ENCODE measurements around the gene IGF2.

Gene IGF2

DNA sequence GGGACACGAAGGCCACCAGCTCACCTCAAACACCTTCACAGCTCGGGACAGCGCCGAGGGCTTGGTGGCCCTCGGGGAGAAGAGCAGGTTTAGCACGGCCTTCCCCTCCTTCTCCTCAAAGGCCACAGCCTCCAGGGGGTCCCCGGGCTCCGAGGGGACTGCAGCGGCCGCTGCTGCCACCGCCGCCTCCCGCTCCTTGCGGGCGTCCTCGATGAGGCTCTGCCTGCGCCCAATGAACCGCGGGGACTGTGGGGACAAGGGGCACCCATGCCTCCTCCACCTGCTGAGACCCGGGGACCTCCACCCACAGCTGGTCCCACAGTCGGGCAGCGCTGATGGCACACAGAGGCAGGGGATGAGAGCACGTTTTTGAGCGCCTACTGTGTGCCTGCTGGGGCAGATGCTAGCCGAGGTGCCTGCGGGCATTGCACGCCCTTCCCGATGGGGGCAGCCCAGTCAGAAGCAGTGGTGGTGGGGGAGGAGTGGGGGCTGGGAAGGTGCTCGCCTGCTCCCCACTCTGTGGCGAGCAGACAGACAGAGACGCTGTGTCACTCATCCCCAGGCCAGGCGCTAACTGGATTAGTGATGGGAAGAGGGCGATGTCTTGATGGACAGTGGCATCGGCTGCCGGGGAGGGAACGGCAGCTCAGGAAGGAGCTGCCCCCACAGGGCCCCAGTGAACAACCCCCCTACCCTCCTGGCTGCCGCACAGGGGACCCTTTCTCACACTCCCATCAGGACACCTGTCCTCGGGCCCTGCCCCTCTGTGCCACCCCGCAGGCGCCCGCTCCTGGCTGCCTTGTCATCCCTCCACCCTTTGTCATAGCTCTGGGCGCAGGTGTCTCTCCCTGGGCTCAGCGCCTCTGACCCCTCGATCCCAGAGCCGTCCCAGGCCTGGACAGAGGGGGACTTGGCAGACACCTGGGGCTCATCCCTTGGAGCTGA is 30.7 kb upstream of the IGF2 start:
- DNase-seq: no peak

DNA sequence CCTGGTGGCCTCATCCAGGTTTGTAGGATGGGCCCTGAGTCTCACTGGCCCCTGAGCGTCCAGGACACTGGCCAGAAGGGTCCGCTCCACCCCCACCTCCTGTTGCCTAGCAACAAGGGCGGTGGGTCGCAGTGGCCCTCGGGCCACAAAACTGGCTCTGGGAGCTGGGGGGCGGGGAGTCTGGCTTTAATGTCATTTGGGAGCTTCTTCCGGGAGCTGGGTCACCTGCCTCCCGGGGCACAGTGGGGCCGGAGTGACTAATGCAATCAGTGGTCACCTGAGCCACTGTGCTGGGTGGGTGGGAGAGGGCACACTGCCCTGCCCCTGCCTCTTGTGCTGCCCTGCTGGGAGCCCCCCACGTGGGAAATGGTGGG is 29.8 kb upstream of the IGF2 start:
- DNase-seq: no peak

DNA sequence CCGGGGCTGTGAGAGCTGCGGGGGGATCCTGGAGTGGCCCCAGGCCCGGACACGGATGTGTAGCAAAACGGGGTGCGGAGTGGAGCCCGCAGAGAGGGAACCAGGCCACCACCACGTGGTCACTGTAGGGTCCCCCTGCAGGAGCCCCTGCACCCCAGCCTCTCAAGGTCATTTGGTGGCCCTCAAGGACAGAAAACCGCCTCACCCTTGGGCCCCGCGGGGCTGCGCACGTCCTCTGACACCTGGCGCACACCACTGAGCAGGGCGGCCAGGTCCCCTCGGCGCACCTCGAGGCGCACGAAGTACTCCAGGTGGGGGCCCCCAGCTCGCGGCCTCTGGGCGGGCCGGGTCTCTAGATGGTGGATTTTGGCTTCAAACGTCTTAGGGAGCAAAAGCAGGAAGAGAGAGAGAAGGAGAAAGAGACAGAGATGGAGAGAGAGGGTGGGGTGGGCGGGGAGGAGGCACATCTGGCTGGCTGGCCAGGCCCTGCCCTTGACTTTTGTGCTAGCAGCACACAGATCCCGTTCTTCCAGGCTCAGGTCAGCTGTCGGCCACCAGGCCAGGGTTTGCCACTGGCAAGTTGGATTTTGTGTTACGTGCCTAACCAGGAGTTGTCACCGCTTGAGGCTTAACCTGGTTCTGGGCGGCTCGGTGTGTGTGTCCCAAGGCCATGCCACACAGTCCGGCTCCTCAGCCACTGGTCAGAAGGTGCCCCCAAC is 29.3 kb upstream of the IGF2 start:
- no peak for DNase-seq

DNA sequence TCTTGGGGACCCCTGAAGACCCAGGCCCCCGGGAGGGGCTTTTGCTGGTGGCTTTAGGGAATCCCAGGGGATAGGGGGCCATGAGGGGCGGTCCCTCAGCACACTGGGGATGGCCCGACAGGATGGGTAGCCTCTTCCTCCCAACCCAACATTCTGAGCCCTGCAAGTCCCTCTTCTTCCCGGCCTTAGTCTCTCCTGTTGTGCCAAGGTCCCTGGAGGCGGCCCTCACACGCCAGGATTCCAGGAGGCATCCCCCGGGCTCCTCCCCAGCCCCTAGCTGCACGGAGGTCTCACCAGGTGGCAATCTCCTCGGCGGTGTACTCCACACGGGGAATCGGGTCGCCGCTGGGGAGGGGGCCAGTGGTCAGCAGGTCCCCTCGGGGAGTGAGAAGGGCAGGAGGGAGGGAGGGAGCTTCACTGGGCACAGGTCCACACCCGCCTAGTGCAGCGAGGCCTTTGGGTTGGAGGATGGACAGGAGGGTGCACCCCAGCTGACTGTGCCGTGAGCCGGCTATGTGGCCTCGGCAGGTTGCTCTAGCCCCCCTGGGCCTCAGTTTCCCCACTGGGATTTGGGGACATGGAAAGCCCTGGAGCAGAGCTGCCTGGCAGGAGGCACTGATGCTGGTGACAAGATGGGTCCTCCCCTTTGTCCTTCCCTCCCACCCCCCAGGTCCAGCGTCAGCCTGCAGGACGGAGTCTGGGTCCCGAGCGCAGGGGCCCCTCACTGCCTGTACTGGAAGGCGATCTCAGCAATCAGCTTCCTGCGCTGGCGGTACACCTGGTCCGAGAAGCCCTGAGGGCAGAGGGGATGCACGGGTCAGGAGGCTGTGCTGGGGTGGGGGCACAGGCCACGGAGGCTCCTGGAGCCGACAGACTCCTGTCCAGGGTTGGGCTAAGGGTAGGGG is 28.2 kb upstream of the IGF2 start:
- DNase-seq: no peak

DNA sequence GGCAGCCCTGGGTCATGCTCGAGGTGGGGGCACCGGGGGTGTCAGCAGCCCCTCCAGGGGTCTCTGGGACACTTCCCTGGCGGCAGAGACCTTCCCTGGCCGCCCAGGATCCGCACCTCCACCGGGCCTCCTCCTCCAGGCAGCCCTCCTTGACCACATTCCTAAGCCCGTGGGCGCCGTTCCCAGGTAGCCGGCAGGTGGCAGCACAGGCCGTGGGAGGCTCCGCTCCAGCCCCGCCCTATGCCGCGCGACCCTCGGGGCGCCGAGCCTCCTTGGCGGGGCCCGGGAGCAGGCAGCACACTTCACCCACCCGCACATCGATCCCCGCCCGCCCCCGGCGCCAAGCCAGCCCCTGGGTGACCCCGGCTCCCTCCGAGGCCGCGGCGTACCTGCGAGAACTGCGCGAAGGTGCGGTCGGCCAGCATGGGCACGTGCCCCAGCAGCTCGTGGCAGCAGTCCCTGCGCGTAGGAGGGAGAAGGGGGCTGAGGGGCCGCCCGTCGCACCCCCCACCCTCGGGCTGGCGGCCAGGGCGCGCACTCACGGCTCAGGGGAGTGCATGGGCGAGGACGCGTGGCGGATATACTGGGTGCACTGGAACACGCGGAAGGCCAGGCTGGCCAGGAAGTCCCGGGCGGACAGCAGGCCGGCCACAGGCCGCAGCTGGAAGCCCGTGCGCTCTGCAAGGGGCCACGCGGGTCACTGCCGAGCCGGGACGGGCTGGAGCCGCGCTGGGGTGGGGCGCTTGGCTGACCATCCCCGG is 27.1 kb upstream of the IGF2 start:
- DNase-seq: peak in 1 of 2 experiments; percentile 22

DNA sequence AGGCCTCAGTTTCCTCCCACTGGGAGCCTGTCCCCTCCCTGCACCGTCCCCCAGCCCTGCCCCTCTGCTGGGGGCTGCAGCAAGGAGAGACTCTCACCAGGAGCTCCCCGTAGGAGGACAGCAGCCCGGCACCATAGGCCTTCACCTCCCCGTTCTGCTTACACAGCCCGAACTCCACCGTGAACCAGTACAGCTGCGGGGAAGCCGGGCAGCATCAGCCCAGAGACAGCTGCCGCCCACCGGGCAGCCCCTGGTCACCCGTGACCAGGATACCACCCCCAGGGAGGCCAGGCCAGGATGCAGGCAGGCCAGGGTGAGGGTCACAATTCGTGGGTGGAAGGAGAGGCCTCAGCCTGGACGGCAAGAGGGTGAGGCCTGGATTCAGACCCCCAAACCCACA is 26.4 kb upstream of the IGF2 start:
- no peak for DNase-seq

DNA sequence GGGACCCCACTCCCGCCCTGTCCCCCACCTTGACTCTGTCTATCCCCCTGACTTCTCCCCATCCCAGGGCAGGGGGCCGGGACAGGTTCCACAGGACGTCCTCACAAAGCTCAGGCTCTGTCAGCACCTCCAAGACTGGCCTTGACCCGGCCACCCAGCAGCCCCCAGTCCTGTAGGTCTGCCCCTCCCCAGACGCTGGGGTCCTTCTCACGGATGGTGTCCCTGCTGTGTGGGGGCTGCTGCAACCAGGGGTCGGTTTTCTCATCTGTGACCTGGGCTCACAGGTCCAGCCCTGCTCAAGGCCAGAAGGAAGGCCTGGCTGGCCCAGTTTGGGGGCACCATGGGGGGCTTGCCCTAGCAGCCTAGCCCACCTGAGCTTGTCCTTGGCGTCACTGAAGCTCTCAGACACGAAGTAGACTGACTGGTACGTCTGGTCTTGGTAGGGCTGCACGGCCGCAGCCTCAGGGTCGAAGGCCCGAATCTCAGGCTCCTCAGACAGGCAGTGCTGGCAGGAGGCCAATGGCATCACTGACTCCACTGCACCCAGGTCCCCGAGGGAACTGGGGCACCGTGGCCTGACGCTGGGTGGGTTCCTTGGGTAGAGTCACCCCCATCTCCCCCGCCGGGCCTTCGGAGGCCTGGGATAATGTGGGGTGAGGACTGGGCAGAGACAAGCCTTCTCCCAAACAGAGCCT is 25.8 kb upstream of the IGF2 start:
- no peak for DNase-seq

DNA sequence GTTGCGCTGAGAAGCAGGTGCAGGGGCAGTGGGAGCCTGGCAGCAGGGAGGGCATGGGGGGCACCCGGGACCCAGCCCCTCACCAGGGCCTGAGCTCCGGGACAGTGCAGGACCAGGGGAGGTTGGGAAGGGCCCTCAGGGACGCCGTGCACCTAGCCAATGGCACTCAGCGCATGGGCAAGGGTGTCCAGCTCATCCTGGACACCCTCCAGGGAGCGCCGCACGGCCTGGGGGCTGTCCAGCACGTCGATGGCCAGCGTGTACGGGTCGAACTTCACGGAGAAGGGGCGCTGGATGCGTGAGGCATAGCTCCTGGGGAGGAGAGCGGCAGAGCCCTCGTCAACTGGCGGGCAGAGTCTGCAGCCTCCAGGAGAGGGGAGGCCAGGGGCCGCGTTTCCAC is 24.9 kb upstream of the IGF2 start:
- no peak for DNase-seq

DNA sequence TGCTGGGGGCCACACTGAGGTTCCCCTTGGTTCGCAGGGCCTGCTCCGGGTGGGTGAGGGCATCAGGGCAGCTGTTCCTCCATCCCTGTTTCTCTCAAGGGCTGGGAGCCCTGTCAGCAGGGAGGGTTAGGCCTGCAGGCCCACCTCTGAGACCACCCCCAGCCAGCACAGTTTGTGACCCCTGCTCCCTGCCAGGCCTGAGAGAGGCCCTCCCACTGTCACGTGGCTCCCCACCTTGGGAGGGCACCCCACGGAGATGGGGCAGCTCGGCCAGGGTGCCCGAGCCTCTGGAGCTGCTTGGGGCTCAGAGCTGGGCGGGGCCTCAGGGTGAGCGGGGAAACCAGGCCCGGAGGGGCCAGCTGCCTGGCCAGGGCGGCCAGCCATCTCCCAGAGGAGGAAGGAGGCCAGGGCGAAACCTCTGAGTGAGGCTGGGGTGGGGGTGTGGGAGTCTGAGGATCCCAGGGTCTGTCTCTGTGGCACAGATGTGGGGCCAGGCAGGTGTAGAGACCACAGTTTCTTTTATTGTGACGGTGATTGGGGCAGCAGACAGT is 24.3 kb upstream of the IGF2 start:
- DNase-seq: no peak

DNA sequence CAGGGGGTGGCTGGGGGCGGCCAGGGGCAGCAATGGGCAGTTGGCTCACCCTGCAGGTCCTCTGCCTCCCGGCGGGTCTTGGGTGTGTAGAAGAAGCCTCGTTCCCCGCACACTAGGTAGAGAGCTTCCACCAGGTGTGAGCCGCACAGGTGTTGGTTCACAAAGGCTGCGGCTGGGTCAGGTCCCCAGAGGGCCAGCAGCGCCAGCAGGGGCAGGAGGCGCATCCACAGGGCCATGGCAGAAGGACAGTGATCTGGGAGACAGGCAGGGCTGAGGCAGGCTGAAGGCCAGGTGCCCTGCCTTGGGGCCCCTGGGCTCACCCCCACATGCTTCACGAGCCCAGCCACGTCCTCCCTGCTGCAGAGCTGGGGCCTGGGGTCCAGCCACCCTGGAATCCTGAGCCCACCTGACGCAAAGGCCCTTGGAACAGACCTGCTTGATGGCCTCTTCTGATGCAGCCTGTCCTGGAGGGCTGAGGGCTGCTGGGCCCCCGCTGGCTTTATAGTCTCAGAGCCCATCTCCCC is 21.6 kb upstream of the IGF2 start, which contains the start of gene INS:
Gene INS, minus strand, starts transcription at position 474 of the 524 bp plus-strand sequence. Its CDS starts 238 bp downstream, at position 236.
- DNase-seq: no peak

DNA sequence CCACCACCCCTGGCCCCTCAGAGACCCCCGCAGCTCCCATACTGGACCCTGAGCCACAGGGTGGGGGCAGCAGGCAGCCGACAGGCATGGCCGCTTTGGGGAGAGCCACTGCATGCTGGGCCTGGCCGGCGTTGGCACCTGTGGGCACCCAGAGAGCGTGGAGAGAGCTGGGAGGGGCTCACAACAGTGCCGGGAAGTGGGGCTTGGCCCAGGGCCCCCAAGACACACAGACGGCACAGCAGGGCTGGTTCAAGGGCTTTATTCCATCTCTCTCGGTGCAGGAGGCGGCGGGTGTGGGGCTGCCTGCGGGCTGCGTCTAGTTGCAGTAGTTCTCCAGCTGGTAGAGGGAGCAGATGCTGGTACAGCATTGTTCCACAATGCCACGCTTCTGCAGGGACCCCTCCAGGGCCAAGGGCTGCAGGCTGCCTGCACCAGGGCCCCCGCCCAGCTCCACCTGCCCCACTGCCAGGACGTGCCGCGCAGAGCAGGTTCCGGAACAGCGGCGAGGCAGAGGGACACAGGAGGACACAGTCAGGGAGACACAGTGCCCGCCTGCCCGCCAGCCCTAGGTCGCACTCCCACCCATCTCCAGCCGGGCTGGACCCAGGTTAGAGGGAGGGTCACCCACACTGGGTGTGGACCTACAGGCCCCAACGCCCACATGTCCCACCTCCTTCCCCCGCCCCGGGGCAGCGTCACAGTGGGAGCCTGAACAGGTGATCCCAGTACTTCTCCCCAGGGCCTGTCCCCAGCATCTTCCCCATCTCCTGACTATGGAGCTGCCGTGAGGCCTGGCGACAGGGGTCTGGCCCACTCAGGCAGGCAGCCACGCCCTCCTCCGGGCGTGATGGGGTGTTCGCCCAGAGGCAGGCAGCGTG is 20.6 kb upstream of the IGF2 start:
- no peak for DNase-seq

DNA sequence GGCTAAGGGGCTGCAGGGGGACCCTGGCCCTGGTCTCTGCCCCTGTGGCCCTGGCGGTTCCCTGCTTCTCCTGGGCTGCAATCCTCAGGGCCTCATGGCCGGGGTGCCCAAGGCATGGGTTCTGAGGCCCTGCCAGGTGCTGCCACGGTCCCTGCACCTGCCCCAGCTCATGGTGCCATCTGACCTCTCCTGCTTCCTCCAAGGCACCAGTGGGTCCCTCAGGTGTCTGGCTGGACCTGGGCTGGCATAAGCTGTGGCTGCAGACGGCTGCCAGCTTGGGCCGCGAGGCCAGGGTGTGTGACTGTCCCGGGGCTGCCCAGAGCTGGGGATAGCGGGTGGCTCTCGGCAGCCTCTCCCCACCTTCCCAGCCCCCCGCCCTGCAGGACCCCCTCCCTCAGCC is 19.8 kb upstream of the IGF2 start:
- DNase-seq: no peak

DNA sequence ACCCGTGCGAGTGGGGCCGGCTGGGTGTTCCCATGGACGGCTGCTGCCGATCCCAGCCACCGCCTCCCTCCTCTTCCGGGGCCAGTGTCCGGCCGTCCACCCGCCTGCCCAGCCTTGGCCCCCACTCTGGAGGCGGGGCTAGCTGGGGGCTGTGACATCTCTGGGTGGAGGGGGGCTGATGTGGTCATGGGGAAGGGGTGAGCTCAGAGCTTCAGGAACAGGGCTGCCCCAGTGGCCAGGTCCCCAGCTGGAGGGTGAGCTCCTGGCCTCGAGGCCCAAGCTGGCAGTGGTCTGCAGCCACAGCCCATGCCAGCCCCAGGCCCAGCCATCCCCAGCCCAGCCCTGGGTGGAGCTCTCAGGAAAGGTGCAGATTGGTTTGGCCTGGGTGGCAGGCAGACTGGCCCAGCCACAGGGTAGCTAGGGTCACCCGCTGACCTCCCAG is 19.1 kb upstream of the IGF2 start:
- no peak for DNase-seq

DNA sequence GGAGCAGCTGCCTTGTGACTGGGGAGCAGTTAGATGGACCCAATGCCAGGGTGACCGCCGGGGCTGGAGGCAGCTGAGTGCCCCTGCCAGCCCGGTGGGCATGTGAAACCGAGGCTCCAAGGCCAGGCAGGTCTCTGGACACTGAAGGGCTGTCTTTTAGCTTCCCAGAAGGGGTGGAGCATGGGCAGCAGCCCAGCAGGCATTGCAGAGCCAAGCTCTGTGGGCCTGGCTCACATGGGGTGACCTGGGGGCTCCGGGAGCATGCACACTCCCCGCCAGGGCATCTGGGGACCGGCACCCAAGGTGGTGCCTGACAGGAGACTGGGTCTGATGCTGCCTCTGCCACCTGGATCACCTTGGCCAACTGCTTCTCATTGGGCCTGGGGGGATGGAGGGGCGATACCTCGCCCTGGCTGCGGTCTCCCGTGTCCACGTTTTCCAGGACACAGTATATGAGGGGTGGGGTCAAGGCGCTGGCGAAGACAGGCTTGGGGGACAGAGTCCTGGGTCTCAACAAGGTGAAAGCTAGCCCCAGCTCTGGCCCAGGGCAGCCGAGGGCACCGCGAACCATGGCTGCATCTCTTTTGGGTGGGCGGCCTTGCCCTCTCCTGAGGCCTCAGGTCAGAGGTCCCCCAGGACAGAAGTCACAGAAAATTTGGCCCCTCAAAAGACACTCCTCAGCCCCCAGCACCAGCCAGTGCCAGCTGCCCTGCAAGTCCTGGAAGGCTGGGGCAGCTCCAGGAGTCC is 18.3 kb upstream of the IGF2 start:
- no peak for DNase-seq

DNA sequence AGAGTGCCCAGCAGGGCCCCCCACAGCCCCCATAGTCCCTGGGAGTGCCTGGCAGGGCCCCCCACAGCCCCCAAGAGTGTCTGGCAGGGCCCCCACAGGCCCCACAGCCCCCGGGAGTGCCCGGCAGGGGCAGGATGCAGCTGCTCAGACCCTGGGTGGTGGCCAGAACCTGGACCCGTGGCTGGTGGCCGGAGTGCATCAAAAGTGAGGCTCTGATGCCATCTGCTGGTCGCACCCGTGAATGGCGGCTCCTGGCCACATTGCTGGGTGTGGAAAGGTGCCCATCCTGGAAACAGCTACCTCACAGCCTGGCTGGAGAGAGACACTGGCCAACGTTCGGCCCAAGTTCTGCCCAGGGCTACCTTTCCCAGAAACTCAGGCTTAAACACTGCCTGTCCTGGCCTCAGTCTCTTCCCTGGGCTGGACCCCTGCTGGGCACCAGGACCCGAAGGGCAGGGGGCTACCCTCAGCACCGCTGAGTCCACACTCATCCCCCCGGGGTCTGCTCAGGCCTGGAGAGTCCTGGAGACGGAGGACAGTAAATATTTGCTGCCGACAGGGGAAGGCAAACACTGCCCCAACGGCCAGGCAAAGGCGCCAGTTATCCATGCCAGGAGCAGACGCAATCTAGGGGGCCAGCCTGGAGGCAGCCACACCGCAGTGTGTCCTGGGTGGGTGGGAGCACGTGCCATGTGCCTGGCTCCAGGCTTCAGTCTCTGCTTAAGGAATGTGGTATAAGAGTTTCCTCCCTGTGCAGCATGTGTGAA is 17.4 kb upstream of the IGF2 start:
- DNase-seq: peak; percentile 29 to 38

DNA sequence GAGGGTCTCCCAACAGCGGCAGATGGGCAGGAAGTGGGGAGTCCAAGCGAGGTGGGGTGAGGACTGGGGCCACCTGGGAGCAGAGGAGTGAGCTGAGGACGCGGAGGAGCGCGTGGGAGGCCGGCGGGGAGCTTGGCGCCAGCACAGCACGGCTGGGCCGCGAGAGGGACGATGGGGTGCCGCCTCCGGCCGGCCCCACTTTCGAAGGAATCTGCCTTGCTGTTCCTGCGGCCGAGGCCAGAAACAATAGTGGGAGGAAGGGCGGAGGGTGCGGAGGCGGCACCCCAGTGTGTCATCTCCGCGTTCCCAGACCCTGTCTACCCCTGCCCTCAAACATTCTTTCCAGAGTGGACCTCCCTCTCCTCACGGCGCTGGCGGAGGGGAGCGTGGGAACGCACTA is 16.3 kb upstream of the IGF2 start:
- DNase-seq: no peak

DNA sequence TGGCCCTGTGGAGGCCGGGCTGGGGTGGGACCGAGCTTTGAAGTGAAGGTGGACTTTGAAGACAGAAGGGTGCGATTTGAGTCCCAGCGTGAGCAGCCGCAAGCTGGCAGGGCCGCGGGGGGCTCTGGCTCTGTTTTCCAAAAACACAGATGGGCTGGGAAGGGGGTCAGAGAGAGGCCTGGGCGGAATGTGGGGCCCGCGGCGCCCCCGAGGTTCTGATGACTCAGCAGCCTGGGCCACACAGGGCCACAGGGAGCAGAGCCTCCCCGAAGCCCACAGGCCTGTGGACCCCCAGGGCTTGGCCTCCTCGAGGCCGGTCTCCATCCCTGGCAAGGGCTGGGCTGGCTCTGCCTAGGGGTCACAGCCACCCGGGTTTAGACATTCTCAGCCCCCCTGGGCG is 15.7 kb upstream of the IGF2 start:
- DNase-seq: no peak

DNA sequence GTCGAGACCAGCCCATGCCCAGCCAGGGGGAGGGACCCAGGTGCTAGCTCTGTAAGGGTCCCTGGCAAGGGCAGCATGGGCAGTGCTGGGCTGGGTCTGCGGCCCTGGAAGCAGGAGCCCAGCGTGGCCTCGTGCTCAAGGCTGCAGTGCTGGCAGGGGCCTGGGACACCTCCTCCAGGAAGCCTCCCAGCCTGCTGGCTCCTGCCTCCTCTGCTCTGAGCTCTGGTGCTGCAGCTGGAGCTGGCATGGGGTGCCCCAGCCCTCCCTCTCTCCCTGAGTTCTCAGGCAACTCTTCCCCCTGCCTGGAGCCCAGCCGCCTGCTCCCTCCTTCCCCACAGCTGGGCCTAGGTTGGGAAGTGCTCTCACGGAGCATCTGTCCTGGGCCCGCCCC is 15.0 kb upstream of the IGF2 start:
- DNase-seq: no peak
